ENCODE data around the gene TACR2. TPM values are rescaled to one million over a fixed set of nuclear protein-coding genes. Genes with fewer than 3 reads are reported as not detected.
A peak's percentile ranks its signal among the peaks of the same experiment; 100 is the strongest.

Gene TACR2
- total and polyA plus RNA-seq, 2 experiments from 2014 or later = not detected

DNA sequence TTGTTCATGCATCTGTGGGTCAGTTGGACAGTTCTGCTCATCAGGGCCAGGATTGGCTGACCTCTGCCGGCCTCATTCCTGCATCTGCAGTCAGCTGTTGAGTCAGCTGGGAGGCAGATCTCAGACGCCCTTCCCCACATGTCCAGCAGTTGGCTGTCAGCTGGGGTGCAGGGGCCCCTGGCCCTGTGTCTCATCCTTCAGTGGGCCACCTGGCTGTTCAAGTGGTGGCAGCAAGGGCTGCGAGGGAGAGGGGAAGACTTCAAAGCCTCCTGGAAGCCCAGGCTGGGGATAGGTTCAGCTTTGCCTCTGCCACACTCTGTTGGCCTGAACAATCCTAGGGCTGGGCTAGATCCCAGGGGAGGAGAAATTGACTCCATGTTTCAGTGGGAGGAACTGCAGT lies 33.2 kb downstream of the TACR2 start:
- no peak overlapping the region for H3K4me3 Mint-ChIP-seq
- peaks cover 12% of the 10 kb centered on the region for H3F3A ChIP-seq (replicated peaks; ENCODE audit: low read depth)
- H3K27ac ChIP-seq (ENCODE audit: low read depth) = no peak overlapping the region
- 0 out of 2 replicates have a peak overlapping the region, but pooled peaks have one; percentile 74 for H3K27ac Mint-ChIP-seq
- peaks cover 2% of the 10 kb centered on the region; the same call in 2 of the 3 replicates for H3K4me1 Mint-ChIP-seq
- H3K36me3 Mint-ChIP-seq (ENCODE audit: low read depth) = peaks cover 94% of the 10 kb centered on the region
- no peaks in the 10 kb centered on the region; the same call in 1 of the 2 replicates for H4K20me1 ChIP-seq (replicated peaks; ENCODE audit: insufficient read depth)
- peaks cover 88% of the 10 kb centered on the region for H3K36me3 ChIP-seq (ENCODE audit: insufficient read depth)
- no peak for TF ChIP-seq JUNB (IDR thresholded peaks at IDR 0.05; ENCODE audit: unreplicated experiment)
- TF ChIP-seq EZH2phosphoT487 (IDR thresholded peaks at IDR 0.05; ENCODE audit: unreplicated experiment) = no peak
- TF ChIP-seq, protein P1, sequence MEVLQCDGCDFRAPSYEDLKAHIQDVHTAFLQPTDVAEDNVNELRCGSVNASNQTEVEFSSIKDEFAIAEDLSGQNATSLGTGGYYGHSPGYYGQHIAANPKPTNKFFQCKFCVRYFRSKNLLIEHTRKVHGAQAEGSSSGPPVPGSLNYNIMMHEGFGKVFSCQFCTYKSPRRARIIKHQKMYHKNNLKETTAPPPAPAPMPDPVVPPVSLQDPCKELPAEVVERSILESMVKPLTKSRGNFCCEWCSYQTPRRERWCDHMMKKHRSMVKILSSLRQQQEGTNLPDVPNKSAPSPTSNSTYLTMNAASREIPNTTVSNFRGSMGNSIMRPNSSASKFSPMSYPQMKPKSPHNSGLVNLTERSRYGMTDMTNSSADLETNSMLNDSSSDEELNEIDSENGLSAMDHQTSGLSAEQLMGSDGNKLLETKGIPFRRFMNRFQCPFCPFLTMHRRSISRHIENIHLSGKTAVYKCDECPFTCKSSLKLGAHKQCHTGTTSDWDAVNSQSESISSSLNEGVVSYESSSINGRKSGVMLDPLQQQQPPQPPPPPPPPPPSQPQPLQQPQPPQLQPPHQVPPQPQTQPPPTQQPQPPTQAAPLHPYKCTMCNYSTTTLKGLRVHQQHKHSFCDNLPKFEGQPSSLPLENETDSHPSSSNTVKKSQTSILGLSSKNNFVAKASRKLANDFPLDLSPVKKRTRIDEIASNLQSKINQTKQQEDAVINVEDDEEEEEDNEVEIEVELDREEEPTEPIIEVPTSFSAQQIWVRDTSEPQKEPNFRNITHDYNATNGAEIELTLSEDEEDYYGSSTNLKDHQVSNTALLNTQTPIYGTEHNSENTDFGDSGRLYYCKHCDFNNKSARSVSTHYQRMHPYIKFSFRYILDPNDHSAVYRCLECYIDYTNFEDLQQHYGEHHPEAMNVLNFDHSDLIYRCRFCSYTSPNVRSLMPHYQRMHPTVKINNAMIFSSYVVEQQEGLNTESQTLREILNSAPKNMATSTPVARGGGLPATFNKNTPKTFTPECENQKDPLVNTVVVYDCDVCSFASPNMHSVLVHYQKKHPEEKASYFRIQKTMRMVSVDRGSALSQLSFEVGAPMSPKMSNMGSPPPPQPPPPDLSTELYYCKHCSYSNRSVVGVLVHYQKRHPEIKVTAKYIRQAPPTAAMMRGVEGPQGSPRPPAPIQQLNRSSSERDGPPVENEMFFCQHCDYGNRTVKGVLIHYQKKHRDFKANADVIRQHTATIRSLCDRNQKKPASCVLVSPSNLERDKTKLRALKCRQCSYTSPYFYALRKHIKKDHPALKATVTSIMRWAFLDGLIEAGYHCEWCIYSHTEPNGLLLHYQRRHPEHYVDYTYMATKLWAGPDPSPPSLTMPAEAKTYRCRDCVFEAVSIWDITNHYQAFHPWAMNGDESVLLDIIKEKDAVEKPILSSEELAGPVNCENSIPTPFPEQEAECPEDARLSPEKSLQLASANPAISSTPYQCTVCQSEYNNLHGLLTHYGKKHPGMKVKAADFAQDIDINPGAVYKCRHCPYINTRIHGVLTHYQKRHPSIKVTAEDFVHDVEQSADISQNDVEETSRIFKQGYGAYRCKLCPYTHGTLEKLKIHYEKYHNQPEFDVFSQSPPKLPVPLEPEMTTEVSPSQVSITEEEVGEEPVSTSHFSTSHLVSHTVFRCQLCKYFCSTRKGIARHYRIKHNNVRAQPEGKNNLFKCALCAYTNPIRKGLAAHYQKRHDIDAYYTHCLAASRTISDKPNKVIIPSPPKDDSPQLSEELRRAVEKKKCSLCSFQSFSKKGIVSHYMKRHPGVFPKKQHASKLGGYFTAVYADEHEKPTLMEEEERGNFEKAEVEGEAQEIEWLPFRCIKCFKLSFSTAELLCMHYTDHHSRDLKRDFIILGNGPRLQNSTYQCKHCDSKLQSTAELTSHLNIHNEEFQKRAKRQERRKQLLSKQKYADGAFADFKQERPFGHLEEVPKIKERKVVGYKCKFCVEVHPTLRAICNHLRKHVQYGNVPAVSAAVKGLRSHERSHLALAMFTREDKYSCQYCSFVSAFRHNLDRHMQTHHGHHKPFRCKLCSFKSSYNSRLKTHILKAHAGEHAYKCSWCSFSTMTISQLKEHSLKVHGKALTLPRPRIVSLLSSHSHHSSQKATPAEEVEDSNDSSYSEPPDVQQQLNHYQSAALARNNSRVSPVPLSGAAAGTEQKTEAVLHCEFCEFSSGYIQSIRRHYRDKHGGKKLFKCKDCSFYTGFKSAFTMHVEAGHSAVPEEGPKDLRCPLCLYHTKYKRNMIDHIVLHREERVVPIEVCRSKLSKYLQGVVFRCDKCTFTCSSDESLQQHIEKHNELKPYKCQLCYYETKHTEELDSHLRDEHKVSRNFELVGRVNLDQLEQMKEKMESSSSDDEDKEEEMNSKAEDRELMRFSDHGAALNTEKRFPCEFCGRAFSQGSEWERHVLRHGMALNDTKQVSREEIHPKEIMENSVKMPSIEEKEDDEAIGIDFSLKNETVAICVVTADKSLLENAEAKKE (CRISPR knock-in tag; IDR thresholded peaks at IDR 0.05) = no peak
- no peak for TF ChIP-seq POLR2AphosphoS5 (IDR thresholded peaks at IDR 0.05; ENCODE audit: low read depth)
- TF ChIP-seq EZH2 (IDR thresholded peaks at IDR 0.05; ENCODE audit: low read depth, unreplicated experiment) = no peak
- no peak for TF ChIP-seq NANOG (IDR thresholded peaks at IDR 0.05; ENCODE audit: borderline replicate concordance)
- TF ChIP-seq, protein P2, sequence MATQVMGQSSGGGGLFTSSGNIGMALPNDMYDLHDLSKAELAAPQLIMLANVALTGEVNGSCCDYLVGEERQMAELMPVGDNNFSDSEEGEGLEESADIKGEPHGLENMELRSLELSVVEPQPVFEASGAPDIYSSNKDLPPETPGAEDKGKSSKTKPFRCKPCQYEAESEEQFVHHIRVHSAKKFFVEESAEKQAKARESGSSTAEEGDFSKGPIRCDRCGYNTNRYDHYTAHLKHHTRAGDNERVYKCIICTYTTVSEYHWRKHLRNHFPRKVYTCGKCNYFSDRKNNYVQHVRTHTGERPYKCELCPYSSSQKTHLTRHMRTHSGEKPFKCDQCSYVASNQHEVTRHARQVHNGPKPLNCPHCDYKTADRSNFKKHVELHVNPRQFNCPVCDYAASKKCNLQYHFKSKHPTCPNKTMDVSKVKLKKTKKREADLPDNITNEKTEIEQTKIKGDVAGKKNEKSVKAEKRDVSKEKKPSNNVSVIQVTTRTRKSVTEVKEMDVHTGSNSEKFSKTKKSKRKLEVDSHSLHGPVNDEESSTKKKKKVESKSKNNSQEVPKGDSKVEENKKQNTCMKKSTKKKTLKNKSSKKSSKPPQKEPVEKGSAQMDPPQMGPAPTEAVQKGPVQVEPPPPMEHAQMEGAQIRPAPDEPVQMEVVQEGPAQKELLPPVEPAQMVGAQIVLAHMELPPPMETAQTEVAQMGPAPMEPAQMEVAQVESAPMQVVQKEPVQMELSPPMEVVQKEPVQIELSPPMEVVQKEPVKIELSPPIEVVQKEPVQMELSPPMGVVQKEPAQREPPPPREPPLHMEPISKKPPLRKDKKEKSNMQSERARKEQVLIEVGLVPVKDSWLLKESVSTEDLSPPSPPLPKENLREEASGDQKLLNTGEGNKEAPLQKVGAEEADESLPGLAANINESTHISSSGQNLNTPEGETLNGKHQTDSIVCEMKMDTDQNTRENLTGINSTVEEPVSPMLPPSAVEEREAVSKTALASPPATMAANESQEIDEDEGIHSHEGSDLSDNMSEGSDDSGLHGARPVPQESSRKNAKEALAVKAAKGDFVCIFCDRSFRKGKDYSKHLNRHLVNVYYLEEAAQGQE (IDR thresholded peaks at IDR 0.05; ENCODE audit: unreplicated experiment) = no peak
- TF ChIP-seq, protein P3, sequence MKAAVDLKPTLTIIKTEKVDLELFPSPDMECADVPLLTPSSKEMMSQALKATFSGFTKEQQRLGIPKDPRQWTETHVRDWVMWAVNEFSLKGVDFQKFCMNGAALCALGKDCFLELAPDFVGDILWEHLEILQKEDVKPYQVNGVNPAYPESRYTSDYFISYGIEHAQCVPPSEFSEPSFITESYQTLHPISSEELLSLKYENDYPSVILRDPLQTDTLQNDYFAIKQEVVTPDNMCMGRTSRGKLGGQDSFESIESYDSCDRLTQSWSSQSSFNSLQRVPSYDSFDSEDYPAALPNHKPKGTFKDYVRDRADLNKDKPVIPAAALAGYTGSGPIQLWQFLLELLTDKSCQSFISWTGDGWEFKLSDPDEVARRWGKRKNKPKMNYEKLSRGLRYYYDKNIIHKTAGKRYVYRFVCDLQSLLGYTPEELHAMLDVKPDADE (IDR thresholded peaks at IDR 0.05) = no peak
- TF ChIP-seq, protein P4, sequence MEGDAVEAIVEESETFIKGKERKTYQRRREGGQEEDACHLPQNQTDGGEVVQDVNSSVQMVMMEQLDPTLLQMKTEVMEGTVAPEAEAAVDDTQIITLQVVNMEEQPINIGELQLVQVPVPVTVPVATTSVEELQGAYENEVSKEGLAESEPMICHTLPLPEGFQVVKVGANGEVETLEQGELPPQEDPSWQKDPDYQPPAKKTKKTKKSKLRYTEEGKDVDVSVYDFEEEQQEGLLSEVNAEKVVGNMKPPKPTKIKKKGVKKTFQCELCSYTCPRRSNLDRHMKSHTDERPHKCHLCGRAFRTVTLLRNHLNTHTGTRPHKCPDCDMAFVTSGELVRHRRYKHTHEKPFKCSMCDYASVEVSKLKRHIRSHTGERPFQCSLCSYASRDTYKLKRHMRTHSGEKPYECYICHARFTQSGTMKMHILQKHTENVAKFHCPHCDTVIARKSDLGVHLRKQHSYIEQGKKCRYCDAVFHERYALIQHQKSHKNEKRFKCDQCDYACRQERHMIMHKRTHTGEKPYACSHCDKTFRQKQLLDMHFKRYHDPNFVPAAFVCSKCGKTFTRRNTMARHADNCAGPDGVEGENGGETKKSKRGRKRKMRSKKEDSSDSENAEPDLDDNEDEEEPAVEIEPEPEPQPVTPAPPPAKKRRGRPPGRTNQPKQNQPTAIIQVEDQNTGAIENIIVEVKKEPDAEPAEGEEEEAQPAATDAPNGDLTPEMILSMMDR (conservative IDR thresholded peaks at IDR 0.05; ENCODE audit: low read depth in 2 of 2) = no peak
- no peak for TF ChIP-seq ZNF331 (CRISPR knock-in tag; IDR thresholded peaks at IDR 0.05; ENCODE audit: low read depth)
- TF ChIP-seq STAT1 (IDR thresholded peaks at IDR 0.05; ENCODE audit: unreplicated experiment) = no peak
- no peak; the same call in 2 of the 3 replicates for ATAC-seq
- no peak for DNase-seq (ENCODE audit: low spot score)
- no peaks in the 10 kb centered on the region for H3K9me2 ChIP-seq (ENCODE audit: insufficient read depth)
- H3K27me3 ChIP-seq (ENCODE audit: insufficient read depth) = no peaks in the 10 kb centered on the region
- no peak overlapping the region for H2AFZ ChIP-seq
- H3K79me2 ChIP-seq (replicated peaks; ENCODE audit: insufficient read depth) = peaks cover 26% of the 10 kb centered on the region; the same call in 1 of the 2 replicates
- H3K27me3 Mint-ChIP-seq (ENCODE audit: insufficient read depth, low read depth, poor library complexity) = peaks cover 5% of the 10 kb centered on the region
- H3K4me1 ChIP-seq (ENCODE audit: insufficient read depth) = no peaks in the 10 kb centered on the region; the same call in 1 of the 2 replicates
- H3K9me3 Mint-ChIP-seq = no peaks in the 10 kb centered on the region
- no peak overlapping the region for H3K4me3 ChIP-seq
- H3K4me2 ChIP-seq = no peak overlapping the region

Data from GM23338 (cell line).